H1 (cell line): ENCODE data around the gene ZFAND2B. TPM values are rescaled to one million over a fixed set of nuclear protein-coding genes. Genes with fewer than 3 reads are reported as not detected.

Experiments used
- CTCF ChIA-PET: fragments of 300-600 bp; sonication (Branson Sonifier 250); formaldehyde crosslinking; loops from one replicate; lab custom pipeline; 2021; ENCODE audit not compliant: partially characterized antibody; lab: Charles Lee
- POLR2A ChIA-PET: fragments of 300-600 bp; sonication (Branson Sonifier 250); formaldehyde crosslinking; loops from one replicate; lab custom pipeline; 2021; ENCODE audit warnings: inconsistent platforms; ENCODE audit not compliant: partially characterized antibody; lab: Charles Lee
- DNase-seq, 2 experiments: peaks; one replicate each; pipeline versions ENCODE4 v3.0.0 to v3.0.0-alpha.2; 2010 to 2022; ENCODE audit warnings: low spot score in 2 of 2, low read depth in 1 of 2, mixed read lengths in 1 of 2
- FAIRE-seq: peaks from 2 replicates; lab custom pipeline; 2011; peaks lifted over from hg19 to GRCh38; lab: Jason Lieb, UNC
- H2AFZ ChIP-seq: 2 replicates; pipeline ENCODE4 v1.8.1; 2012; ENCODE audit warnings: low read length, inconsistent platforms
- H2AK5ac ChIP-seq: 2 replicates; pipeline ENCODE4 v1.6.1; 2013; ENCODE audit warnings: low read depth, low read length
- H2BK120ac ChIP-seq: replicated peaks from 2 replicates; pipeline ENCODE3; 2013; ENCODE audit warnings: low read depth, low read length, inconsistent platforms
- H2BK12ac ChIP-seq: 2 replicates; pipeline ENCODE4 v1.6.1; 2013; ENCODE audit warnings: low read depth, low read length
- H2BK15ac ChIP-seq: 2 replicates; pipeline ENCODE4 v1.6.1; 2013; ENCODE audit warnings: low read length
- H2BK20ac ChIP-seq: 2 replicates; pipeline ENCODE4 v1.6.1; 2013; ENCODE audit warnings: low read length
- H2BK5ac ChIP-seq: 2 replicates; pipeline ENCODE4 v1.6.1; 2013; ENCODE audit warnings: low read depth, low read length
- H3K14ac ChIP-seq: 2 replicates; pipeline ENCODE4 v1.6.1; 2013; ENCODE audit warnings: inconsistent platforms; ENCODE audit not compliant: insufficient read length
- H3K18ac ChIP-seq: 2 replicates; pipeline ENCODE4 v1.6.1; 2013; ENCODE audit warnings: low read length; ENCODE audit errors: extremely low read depth
- H3K23ac ChIP-seq: 2 replicates; pipeline ENCODE4 v1.6.1; 2013; ENCODE audit warnings: inconsistent platforms; ENCODE audit not compliant: insufficient read length
- H3K23me2 ChIP-seq: 2 replicates; pipeline ENCODE4 v1.6.1; 2013; ENCODE audit warnings: low read depth, low read length
- H3K27ac ChIP-seq: 2 replicates; pipeline ENCODE4 v1.6.1; 2011; ENCODE audit warnings: low read depth, low read length, inconsistent platforms
- H3K27me3 ChIP-seq, 4 experiments: replicated peaks in 1 of 4; 1 replicate in 1 of 4; 2 replicates in 3 of 4; pipeline versions ENCODE4 v1.6.1 to v1.8.1; 2011 to 2013; ENCODE audit warnings: low read length in 3 of 4, mild to moderate bottlenecking in 3 of 4, inconsistent platforms in 2 of 4, mixed read lengths in 2 of 4, moderate library complexity in 1 of 4; ENCODE audit not compliant: control insufficient read depth in 3 of 4, insufficient read depth in 3 of 4; ENCODE audit errors: extremely low read depth in 1 of 4
- H3K36me3 ChIP-seq, 4 experiments: 2 replicates each; pipeline versions ENCODE4 v1.6.1 to v1.8.1; 2011 to 2013; ENCODE audit warnings: mild to moderate bottlenecking in 4 of 4, low read length in 3 of 4, moderate library complexity in 2 of 4, control low read depth in 1 of 4, inconsistent platforms in 1 of 4; ENCODE audit not compliant: insufficient read depth in 4 of 4, control insufficient read depth in 2 of 4
- H3K4ac ChIP-seq: replicated peaks from 2 replicates; pipeline ENCODE3; 2013; ENCODE audit warnings: low read length, low read depth, mixed read lengths, inconsistent platforms; ENCODE audit not compliant: insufficient read length
- H3K4me1 ChIP-seq, 4 experiments: replicated peaks in 1 of 4; 1 replicate in 1 of 4; 2 replicates in 3 of 4; pipeline versions ENCODE4 v1.6.1 to v1.8.1; 2011 to 2013; ENCODE audit warnings: low read length in 3 of 4, inconsistent platforms in 2 of 4, mixed read lengths in 1 of 4; ENCODE audit not compliant: insufficient read depth in 4 of 4, control insufficient read depth in 3 of 4
- H3K4me2 ChIP-seq, 2 experiments: 2 replicates each; pipeline versions ENCODE4 v1.6.1 to v1.8.1; 2011 to 2013; ENCODE audit warnings: low read depth in 2 of 2, low read length in 2 of 2, control low read depth in 1 of 2, inconsistent platforms in 1 of 2, mild to moderate bottlenecking in 1 of 2; ENCODE audit not compliant: insufficient read depth in 1 of 2
- H3K4me3 ChIP-seq, 4 experiments: fragments of 200-600, 300-600 bp in 1 of 4; sonication (generic), shearing (Covaris generic), sonication (Bioruptor Twin) in 1 of 4; 2 replicates each; pipeline versions ENCODE4 v1.5.1 to v1.8.1; 2011 to 2016; ENCODE audit warnings: low read length in 4 of 4, low read depth in 3 of 4, control low read depth in 2 of 4, inconsistent platforms in 2 of 4, mild to moderate bottlenecking in 2 of 4, mixed read lengths in 1 of 4, moderate library complexity in 1 of 4; ENCODE audit not compliant: insufficient read depth in 2 of 4; ENCODE audit errors: extremely low read depth in 1 of 4
- H3K56ac ChIP-seq: replicated peaks from 2 replicates; pipeline ENCODE3; 2013; ENCODE audit warnings: low read depth, mild to moderate bottlenecking, mixed read lengths, low read length, inconsistent platforms; ENCODE audit not compliant: insufficient read length
- H3K79me1 ChIP-seq: 2 replicates; pipeline ENCODE4 v1.6.1; 2013; ENCODE audit warnings: low read depth, low read length, control low read depth
- H3K79me2 ChIP-seq, 2 experiments: 2 replicates each; pipeline versions ENCODE4 v1.6.1 to v1.8.1; 2012 to 2013; ENCODE audit warnings: low read length in 2 of 2, mild to moderate bottlenecking in 2 of 2, inconsistent platforms in 1 of 2; ENCODE audit not compliant: insufficient read depth in 2 of 2, control insufficient read depth in 1 of 2
- H3K9ac ChIP-seq, 4 experiments: replicated peaks in 1 of 4; 1 replicate in 1 of 4; 2 replicates in 3 of 4; pipeline versions ENCODE4 v1.6.1 to v1.8.1; 2011 to 2013; ENCODE audit warnings: low read depth in 3 of 4, low read length in 3 of 4, control low read depth in 2 of 4, mild to moderate bottlenecking in 2 of 4, moderate library complexity in 2 of 4, inconsistent platforms in 1 of 4; ENCODE audit errors: extremely low read depth in 1 of 4
- H3K9me3 ChIP-seq, 2 experiments: 2 replicates each; pipeline versions ENCODE4 v1.6.1 to v1.8.1; 2012 to 2013; ENCODE audit warnings: mild to moderate bottlenecking in 2 of 2, moderate library complexity in 2 of 2, control low read depth in 1 of 2, inconsistent platforms in 1 of 2, low read depth in 1 of 2, low read length in 1 of 2, mixed read lengths in 1 of 2; ENCODE audit not compliant: insufficient read depth in 2 of 2
- H4K20me1 ChIP-seq, 2 experiments: replicated peaks in 1 of 2; 2 replicates each; pipeline versions ENCODE3 to v1.8.1; 2011 to 2013; ENCODE audit warnings: inconsistent platforms in 2 of 2, low read length in 2 of 2, mild to moderate bottlenecking in 1 of 2; ENCODE audit not compliant: insufficient read depth in 2 of 2, control insufficient read depth in 1 of 2
- H4K5ac ChIP-seq: 2 replicates; pipeline ENCODE4 v1.6.1; 2013; ENCODE audit warnings: low read length, low read depth, mixed read lengths, inconsistent platforms; ENCODE audit not compliant: insufficient read length
- H4K8ac ChIP-seq: 2 replicates; pipeline ENCODE4 v1.8.0; 2013; ENCODE audit warnings: mild to moderate bottlenecking, moderate library complexity, low read length, inconsistent platforms; ENCODE audit not compliant: insufficient read depth; ENCODE audit errors: extremely low read depth
- H4K91ac ChIP-seq: replicated peaks from 2 replicates; pipeline ENCODE3; 2013; ENCODE audit warnings: low read length, mixed read lengths, inconsistent platforms; ENCODE audit not compliant: insufficient read length
- BACH1 ChIP-seq: IDR thresholded peaks from 2 replicates; pipeline ENCODE4 v1.6.1; 2012; ENCODE audit warnings: low read length, improper control_type of control experiment
- CREB1 ChIP-seq: IDR thresholded peaks from 2 replicates; pipeline ENCODE4 v1.6.1; 2012; ENCODE audit warnings: inconsistent platforms
- JUN ChIP-seq: IDR thresholded peaks from 2 replicates; pipeline ENCODE4 v1.6.1; 2011; ENCODE audit warnings: low read depth, mild to moderate bottlenecking, improper control_type of control experiment, low read length
- KDM1A ChIP-seq: fragments of 200-600, 300-600 bp; sonication (generic); IDR thresholded peaks from 2 replicates; pipeline ENCODE4 v1.7.1; 2016; ENCODE audit warnings: mild to moderate bottlenecking, low read length, borderline replicate concordance
- RBBP5 ChIP-seq: IDR thresholded peaks from 2 replicates; pipeline ENCODE4 v1.7.1; 2012; ENCODE audit warnings: low read depth, mild to moderate bottlenecking, inconsistent platforms, low read length, moderate library complexity, borderline replicate concordance
- SP4 ChIP-seq: IDR thresholded peaks from 2 replicates; pipeline ENCODE4 v1.6.1; 2012; ENCODE audit warnings: low read length, inconsistent platforms
- TAF1 ChIP-seq: IDR thresholded peaks from 2 replicates; pipeline ENCODE4 v1.6.1; 2011; ENCODE audit warnings: mild to moderate bottlenecking, low read depth, low read length
- TAF7 ChIP-seq: optimal IDR thresholded peaks from 2 replicates; pipeline ENCODE3; 2011; ENCODE audit warnings: low read depth, mild to moderate bottlenecking, inconsistent platforms, low read length, moderate library complexity, borderline replicate concordance
- WGBS, 2 experiments: shearing (Covaris generic) in 1 of 2; methylation state at CpG; one replicate each; pipeline versions ENCODE4 v1.1.6 to v1.1.7; 2013 to 2015; ENCODE audit warnings: low lambda C conversion rate in 2 of 2, mixed read lengths in 2 of 2, inconsistent platforms in 1 of 2, low coverage in 1 of 2, missing lambda C conversion rate in 1 of 2; ENCODE audit not compliant: insufficient replicate concordance in 2 of 2, insufficient coverage in 1 of 2, insufficient read length in 1 of 2; ENCODE audit errors: extremely low coverage in 1 of 2, missing lambda C conversion rate in 1 of 2; 5-methylcytosine and 5-hydroxymethylcytosine counted together
- polyA plus RNA-seq, 7 experiments: library from polyadenylated mRNA; depleted of rRNA in 3 of 7; stranded (reverse) in 5 of 7; unstranded in 2 of 7; fragments of >200 nt in 5 of 7; fragments of 200-250 nt in 2 of 7; gene quantifications; 1 replicate in 5 of 7; 2 replicates in 1 of 7; 4 replicates in 1 of 7; pipeline versions ENCODE4 v1.2.1 to v1.2.3, GENCODE V29; 2011 to 2013; ENCODE audit warnings: missing spikeins in 2 of 7, mixed read lengths in 2 of 7
- total RNA-seq: library from RNA; stranded (reverse); fragmentation: NEBNext Ultra II Directional; extraction: Animal tissue kit (Norgen Biotek cat#: 25700); gene quantifications from 2 replicates; pipeline ENCODE4 v1.2.1, GENCODE V29; 2021

Gene ZFAND2B
- total and polyA plus RNA-seq, 2 of the 8 experiments (the other 6 are each of a cell fraction or from before 2014, with no cell fraction given): 16.0 to 17.9 TPM

DNA sequence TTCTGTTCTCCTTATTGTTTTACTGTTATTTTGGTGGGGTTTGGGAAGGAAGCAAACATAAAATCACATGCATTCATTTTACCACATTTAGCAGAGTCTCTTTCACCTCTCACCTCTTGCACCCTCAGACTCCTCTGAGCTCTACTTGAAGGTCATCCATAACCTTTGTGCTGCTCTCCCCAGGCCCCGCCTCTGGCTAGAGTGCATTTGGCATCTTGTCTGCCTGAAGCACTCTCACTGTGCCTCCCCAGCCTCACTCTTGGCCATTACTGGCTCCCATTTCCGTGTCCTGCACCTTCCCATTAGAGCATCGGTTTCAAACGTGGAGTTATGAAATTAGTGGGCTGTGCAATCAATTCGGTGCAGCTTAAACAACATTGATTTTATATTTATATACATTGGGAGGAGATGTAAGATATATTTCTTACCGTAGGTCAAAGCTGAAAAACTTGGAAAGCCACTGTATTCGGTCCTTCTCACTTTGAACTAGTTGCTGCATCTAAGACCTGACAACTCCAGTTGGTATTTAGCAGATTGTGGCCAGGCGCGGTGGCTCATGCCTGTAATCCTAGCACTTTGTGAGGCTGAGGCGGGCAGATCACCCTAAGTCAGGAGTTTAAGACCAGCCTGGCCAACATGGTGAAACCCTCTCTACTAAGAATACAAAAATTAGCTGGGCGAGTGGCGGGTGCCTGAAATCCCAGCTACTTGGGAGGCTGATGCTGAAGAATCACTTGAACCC, 6.9 kb upstream of the ZFAND2B start:
- CTCF ChIA-PET: interaction anchor here (1.2 to 3.5 kb wide), 4 partner anchors 17 to 174 kb away, joined by 3 to 9 read pairs (median 6); no protein-coding TSS in a partner anchor

More for the DNA sequence above, 6.9 kb upstream of the ZFAND2B start:
- H4K8ac ChIP-seq: no peak overlapping the region
- 90% methylated on average over 12 of the region's 12 CpGs; no CpG with 5 or more reads in 1 of the 2 experiments for WGBS, 2 experiments
- TF ChIP-seq TAF7: no peak
- no peak for TF ChIP-seq RBBP5
- TF ChIP-seq BACH1: no peak
- TF ChIP-seq JUN: no peak
- no peak for TF ChIP-seq CREB1
- TF ChIP-seq TAF1: no peak
- TF ChIP-seq SP4: no peak
- TF ChIP-seq KDM1A: no peak
- TF ChIP-seq, all 59 proteins: peak for 0
- Histone ChIP-seq H3K27me3 (no peaks in the 10 kb centered on the region), H3K79me2 (no peaks in the 10 kb centered on the region), H3K23ac (no peak overlapping the region), H3K23me2 (no peaks in the 10 kb centered on the region), H3K4me2 (no peak overlapping the region), H3K36me3 (no peaks in the 10 kb centered on the region), H3K9me3 (no peaks in the 10 kb centered on the region; a peak in 1 of 4 replicates), H2AFZ (peak overlapping the region; percentile 46; the same call in 1 of the 2 replicates), H4K20me1 (no peaks in the 10 kb centered on the region), H3K18ac (no peak overlapping the region), H2BK20ac (no peak overlapping the region), H3K9ac (no peak overlapping the region), H2BK12ac (no peak overlapping the region), H4K5ac (no peak overlapping the region), H3K27ac (no peak overlapping the region), H3K79me1 (no peaks in the 10 kb centered on the region), H3K14ac (no peak overlapping the region), H3K4ac (no peak overlapping the region), H2BK120ac (no peak overlapping the region), H3K56ac (no peak overlapping the region), H2BK5ac (no peak overlapping the region), H3K4me1 (no peaks in the 10 kb centered on the region), H2BK15ac (no peak overlapping the region), H2AK5ac (no peak overlapping the region), H3K4me3 (no peak overlapping the region; a peak in 1 of 8 replicates), H4K91ac (no peak overlapping the region)
- FAIRE-seq: no peak
- POLR2A ChIA-PET: interaction anchor here (1.1 to 1.3 kb wide), 4 partner anchors 17 to 50 kb away, joined by 3 to 4 read pairs (median 3); partner anchors contain the start of genes ANKZF1 and ATG9A
- no peak for DNase-seq
